Measurements from ENCODE around the gene ST6GALNAC6.

GRCh38 chr9:127878652-127879390, 20.6 kb downstream of the ST6GALNAC6 start:
- TF ChIP-seq CTCF (IDR thresholded peaks at IDR 0.05) (no peak), POLR2A (IDR thresholded peaks at IDR 0.05) (no peak), EP300 (IDR thresholded peaks at IDR 0.05) (no peak)

All from sigmoid colon (tissue), 4 donors.